KOPT-K1 (cell line): ENCODE data around the gene UBN2.

Experiments
- H3K27ac ChIP-seq: fragments of 200-600 bp; sonication (generic); 2 replicates; pipeline ENCODE4 v1.5.1; 2016; ENCODE audit warnings: antibody characterized with exemption, mild to moderate bottlenecking, low read depth, low read length; ENCODE audit not compliant: poor library complexity, severe bottlenecking
- H3K36me3 ChIP-seq: fragments of 200-600 bp; sonication (generic); 2 replicates; pipeline ENCODE4 v1.5.1; 2017; ENCODE audit warnings: antibody characterized with exemption, mild to moderate bottlenecking, low read length, moderate library complexity; ENCODE audit not compliant: insufficient read depth
- H3K9me3 ChIP-seq: fragments of 200-600 bp; sonication (generic); 2 replicates; pipeline ENCODE4 v1.5.1; 2017; ENCODE audit warnings: antibody characterized with exemption, low read length, mild to moderate bottlenecking; ENCODE audit not compliant: insufficient read depth, poor library complexity, severe bottlenecking

Gene UBN2

DNA sequence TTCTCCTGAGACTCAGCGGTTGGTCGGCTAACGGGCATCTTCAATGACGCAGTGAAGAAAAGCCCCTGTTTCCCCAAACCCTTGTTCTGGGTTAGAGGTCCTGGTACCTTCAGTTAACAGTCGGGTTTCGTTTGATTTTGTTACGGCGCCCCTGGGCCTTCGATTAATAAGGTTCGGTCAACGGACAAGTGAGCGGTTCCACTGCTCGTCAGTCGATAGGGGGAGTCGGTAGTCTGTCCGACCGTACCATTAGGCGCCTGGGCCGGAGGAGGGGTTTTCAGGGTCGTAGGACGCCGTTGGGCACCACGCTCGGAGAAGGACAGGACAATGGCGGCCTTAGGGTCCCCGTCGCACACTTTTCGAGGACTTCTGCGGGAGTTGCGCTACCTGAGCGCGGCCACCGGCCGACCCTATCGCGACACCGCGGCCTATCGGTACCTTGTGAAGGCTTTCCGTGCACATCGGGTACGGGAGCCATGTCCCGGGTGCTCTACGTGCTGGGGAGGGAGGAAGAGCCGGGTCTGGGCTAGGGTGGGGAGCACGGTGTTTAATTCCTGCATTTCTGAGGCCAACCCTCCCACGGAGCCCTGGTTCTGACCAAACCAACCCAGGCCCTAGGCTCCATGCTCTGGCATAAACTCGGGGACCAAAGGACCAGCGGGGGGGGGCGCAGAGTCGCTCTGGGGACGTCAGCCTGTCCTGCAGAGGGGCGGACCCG, 110.2 kb downstream of the UBN2 start, which contains the start of gene FMC1:
FMC1 (plus strand) TSS at position 280 of the 718 bp plus-strand sequence; CDS start at position 328, 48 bp downstream.
- no peaks in the 10 kb centered on the region for H3K9me3 ChIP-seq
- peak within 1 kb of the TSS; percentile 95 for H3K27ac ChIP-seq
- peaks cover 9% of the 10 kb centered on the region for H3K36me3 ChIP-seq

DNA sequence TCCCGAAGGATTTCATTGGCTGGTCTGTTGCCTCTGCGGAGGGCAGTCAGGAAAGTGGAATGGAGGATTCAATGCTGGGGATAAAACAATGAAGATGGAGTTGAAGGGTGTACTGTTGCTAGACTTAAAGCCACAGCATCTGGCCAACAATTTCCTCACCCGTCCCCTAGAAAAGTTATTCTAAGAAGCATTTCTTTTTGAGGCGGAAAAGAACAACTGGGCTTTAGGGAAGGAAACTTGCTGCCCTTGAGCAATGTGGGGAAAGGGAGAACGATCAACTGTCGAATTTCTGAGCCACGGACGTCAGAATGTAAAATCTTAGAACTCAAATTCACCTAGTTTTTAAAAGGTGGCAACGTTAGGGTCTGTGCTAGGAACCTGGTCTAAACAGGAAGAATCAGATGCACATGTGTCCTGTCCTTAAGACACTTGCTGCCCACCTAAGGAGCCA, 110.8 kb downstream of the UBN2 start:
- Histone ChIP-seq H3K27ac (peak overlapping the region; percentile 95), H3K9me3 (no peaks in the 10 kb centered on the region), H3K36me3 (peaks cover 15% of the 10 kb centered on the region)

DNA sequence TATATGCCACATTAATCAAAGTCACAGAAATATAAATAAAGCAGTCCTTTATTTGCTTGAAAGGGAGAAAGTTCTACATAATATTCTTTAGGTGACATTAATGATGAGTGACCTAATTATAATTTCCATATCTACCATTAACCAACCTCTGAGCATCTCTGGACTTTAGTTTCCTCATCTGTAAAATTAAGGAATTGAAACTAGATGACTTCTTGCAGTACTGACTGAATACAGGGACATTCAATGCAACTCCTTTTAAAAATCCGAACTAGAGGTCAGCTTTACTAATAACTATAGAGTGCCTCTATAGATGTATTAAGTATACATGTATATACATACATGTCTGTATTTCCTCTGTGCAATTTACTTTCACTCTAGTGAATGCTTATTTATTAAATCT, 114.0 kb downstream of the UBN2 start:
- H3K36me3 ChIP-seq: peaks cover 29% of the 10 kb centered on the region

DNA sequence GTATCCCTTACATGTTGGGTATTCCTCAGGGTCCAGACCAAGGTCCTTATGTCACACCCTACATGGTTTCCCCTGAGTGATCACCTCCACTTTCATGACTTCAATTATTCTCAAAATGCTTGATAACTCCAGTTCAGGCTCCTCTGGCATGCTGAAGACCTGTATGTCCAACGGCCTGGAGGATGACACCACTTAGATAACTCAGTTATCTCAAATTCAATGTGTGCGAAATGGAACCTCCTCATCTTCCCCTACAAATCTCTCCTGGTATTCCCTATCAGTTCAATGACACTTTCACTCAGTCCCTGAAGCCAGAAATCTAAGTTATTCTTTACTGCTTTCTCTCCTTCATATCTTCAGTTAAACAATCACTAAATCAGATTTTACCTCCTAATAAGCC, 120.0 kb downstream of the UBN2 start:
- peaks cover 42% of the 10 kb centered on the region for H3K36me3 ChIP-seq
- no peak overlapping the region for H3K27ac ChIP-seq
- no peaks in the 10 kb centered on the region for H3K9me3 ChIP-seq

More for the DNA sequence above, 114.0 kb downstream of the UBN2 start:
- no peak overlapping the region for H3K27ac ChIP-seq
- H3K9me3 ChIP-seq: no peaks in the 10 kb centered on the region

DNA sequence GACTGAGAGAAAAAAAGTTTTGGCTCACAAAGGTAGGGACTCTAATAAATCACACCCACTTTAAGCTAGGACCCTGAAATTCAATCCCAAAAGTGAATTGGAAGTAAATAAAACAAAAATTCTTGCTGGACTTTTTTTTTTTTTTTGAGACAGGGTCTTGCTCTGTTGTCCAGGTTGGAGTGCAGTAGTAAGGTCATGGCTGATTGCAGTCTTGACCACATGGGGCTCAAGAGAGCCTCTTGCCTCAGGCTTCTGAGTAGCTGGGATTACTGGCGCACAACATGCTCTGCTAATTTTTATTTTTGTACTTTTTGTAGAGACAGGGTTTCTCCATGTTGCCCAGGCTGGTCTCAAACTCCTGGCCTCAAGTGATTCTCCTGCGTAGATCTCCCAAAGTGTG, 123.7 kb downstream of the UBN2 start:
- Histone ChIP-seq H3K36me3 (peaks cover 20% of the 10 kb centered on the region; the same call in 1 of the 2 replicates), H3K27ac (no peak overlapping the region), H3K9me3 (no peaks in the 10 kb centered on the region)

DNA sequence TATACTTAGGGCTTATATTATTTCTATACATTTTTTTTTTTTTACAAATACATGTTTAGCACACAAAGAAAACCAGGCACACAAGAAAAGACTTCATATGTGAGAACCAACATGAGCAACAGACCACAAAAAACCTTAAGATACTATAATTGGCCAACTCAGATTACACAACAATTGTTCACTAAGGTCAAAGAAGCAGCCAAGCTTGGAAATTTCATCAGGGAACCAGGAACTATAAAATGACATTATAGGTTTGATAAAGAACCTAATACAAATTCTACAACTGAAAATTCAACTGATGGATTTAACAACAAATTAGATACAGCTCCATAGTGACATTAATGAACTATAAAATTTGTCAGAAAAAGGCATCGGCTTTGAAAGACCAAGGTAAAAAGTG, 124.3 kb downstream of the UBN2 start:
- H3K9me3 ChIP-seq: no peaks in the 10 kb centered on the region
- no peak overlapping the region for H3K27ac ChIP-seq
- peaks cover 17% of the 10 kb centered on the region; the same call in 1 of the 2 replicates for H3K36me3 ChIP-seq
